ENCODE results near the gene TLCD1. TPM values are rescaled to one million over a fixed set of nuclear protein-coding genes. Genes with fewer than 3 reads are reported as not detected.

Gene TLCD1
- total RNA-seq, 2 donors from 2014 or later = 5.7 to 20.4 TPM

DNA sequence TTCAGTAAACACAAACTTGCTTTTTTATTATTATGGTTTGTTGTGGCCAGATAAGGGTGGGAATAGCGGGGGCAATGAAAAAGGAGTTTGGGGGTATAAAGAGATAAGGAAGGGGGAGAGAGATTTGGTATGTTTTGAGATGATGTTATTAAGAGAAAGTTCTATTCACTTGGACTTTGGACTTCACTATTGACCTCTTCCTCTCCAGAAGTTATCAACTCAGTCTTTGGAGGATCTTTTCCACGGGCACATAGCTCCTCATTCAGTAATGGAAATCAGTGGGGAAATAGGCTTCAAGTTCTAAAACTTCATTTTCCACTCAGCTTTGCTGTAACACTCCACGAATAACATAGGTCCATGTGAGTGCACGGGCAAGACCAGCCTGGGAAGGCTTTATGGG lies 37.6 kb downstream of the TLCD1 start:
- intact Hi-C loops (cut with DNase I) = loop anchor here (10.0 kb wide), 1 partner anchor 66 kb away; no protein-coding TSS in a partner anchor

DNA sequence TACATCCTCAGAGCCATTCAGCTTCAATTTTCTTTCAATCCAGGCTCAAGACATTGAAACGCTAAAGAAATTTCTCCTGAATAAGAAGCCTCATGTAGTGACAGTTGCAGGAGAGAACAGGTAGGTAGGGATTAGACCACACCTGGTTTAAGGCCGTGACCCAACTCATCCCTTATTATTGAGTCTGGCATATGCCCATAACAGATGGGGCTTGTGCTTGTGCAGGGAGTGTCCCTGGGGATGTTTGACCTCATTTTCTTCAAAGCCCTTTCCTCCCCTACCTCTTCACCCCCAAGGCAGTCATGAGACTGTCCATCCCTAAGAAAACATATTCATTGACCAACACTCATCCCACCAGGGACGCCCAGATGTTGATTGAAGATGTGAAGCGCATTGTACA lies 39.7 kb downstream of the TLCD1 start:
- no peak for DNase-seq
- Histone ChIP-seq H3K9ac (ENCODE audit: low read depth in 2 of 2, low read length in 2 of 2) (no peak overlapping the region), H3K36me3 (peaks cover 55% of the 10 kb centered on the region), H3K4me3 (no peak overlapping the region), H3K4me1 (no peaks in the 10 kb centered on the region), H3K9me3 (no peaks in the 10 kb centered on the region), H3K27me3 (no peaks in the 10 kb centered on the region), H3K27ac (no peak overlapping the region)
- TF ChIP-seq, protein P1, sequence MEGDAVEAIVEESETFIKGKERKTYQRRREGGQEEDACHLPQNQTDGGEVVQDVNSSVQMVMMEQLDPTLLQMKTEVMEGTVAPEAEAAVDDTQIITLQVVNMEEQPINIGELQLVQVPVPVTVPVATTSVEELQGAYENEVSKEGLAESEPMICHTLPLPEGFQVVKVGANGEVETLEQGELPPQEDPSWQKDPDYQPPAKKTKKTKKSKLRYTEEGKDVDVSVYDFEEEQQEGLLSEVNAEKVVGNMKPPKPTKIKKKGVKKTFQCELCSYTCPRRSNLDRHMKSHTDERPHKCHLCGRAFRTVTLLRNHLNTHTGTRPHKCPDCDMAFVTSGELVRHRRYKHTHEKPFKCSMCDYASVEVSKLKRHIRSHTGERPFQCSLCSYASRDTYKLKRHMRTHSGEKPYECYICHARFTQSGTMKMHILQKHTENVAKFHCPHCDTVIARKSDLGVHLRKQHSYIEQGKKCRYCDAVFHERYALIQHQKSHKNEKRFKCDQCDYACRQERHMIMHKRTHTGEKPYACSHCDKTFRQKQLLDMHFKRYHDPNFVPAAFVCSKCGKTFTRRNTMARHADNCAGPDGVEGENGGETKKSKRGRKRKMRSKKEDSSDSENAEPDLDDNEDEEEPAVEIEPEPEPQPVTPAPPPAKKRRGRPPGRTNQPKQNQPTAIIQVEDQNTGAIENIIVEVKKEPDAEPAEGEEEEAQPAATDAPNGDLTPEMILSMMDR (IDR thresholded peaks at IDR 0.05) = no peak
- intact Hi-C loops (cut with DNase I) = loop anchor here (10.0 kb wide), 1 partner anchor 69 kb away; no protein-coding TSS in a partner anchor

More for the DNA sequence above, 37.6 kb downstream of the TLCD1 start:
- H3K27ac ChIP-seq = no peak overlapping the region
- H3K9me3 ChIP-seq = no peaks in the 10 kb centered on the region
- no peaks in the 10 kb centered on the region for H3K4me1 ChIP-seq
- H3K27me3 ChIP-seq = no peaks in the 10 kb centered on the region
- TF ChIP-seq, protein P1 (IDR thresholded peaks at IDR 0.05) = no peak
- H3K4me3 ChIP-seq = no peak overlapping the region
- no peak for DNase-seq
- no peak overlapping the region for H3K9ac ChIP-seq (ENCODE audit: low read depth in 2 of 2, low read length in 2 of 2)
- H3K36me3 ChIP-seq = peaks cover 34% of the 10 kb centered on the region

DNA sequence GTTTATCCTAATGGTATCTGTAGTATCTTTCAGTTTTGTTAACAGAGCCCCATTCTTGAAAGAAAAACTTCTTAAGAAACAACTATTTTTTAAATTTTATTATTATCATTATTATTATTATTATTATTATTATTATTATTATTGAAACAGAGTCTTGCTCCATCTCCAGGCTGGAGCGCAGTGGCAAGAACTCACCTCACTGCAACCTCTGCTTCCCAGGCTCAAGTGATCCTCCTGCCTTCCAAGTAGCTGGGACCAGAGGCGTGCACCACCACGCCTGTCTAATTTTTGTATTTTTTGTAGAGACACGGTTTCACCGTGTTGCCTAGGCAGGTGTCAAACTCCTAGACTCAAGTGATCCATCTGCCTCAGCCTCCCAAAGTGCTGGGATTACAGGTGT lies 40.7 kb downstream of the TLCD1 start:
- DNase-seq = no peak
- H3K36me3 ChIP-seq = peaks cover 54% of the 10 kb centered on the region
- H3K4me3 ChIP-seq = no peak overlapping the region
- no peaks in the 10 kb centered on the region for H3K27me3 ChIP-seq
- no peak overlapping the region for H3K9ac ChIP-seq (ENCODE audit: low read depth in 2 of 2, low read length in 2 of 2)
- no peaks in the 10 kb centered on the region for H3K9me3 ChIP-seq
- no peaks in the 10 kb centered on the region for H3K4me1 ChIP-seq
- intact Hi-C loops (cut with DNase I) = loop anchor here (10.0 kb wide), 1 partner anchor 69 kb away; no protein-coding TSS in a partner anchor
- TF ChIP-seq, protein P1 (IDR thresholded peaks at IDR 0.05) = no peak
- no peak overlapping the region for H3K27ac ChIP-seq

DNA sequence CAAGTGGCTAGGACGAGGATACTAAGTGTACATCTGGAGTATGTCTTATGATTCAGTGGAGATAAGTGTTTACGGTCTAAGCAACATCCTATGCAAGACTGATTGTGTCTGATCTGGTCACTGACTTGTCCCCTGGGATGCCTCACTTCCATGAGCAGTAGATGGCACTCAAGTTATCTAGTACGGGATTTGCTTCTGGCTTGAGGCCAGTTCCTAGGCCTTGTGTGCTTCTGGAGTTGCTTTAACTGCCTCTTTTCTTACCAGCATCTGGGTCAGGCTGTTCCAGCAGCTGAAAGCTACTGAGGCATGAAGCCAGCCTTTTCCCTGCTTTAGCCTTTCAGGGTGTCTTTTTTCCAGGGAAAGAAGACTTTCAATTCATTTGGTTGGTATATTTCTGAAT lies 41.1 kb downstream of the TLCD1 start:
- intact Hi-C loops (cut with DNase I) = loop anchor here (5.0 to 10.0 kb wide), 2 partner anchors 70 to 197 kb away; no protein-coding TSS in a partner anchor
- H3K4me1 ChIP-seq = no peaks in the 10 kb centered on the region
- no peak overlapping the region for H3K27ac ChIP-seq

DNA sequence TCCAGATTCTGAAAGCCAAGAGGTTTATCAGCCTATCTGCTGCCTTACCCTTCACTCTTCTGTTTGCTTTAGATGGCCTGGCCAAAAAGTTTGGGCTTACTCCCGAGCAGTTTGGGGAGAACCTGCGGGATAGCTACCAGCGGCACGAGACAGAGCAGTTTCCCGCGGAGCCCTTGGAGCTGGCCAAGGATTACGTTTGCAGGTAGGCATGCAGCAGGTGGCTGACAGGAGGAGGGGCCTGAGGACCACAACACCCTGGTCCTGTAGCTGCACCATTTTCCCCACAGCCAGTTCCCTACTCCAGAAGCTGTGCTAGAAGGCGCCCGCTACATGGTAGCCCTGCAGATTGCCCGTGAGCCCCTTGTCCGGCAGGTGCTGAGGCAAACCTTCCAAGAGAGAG lies 43.4 kb downstream of the TLCD1 start:
- Histone ChIP-seq H3K27ac (no peak overlapping the region), H3K27me3 (no peaks in the 10 kb centered on the region), H3K9ac (ENCODE audit: low read depth in 2 of 2, low read length in 2 of 2) (no peak overlapping the region), H3K4me1 (no peaks in the 10 kb centered on the region), H3K4me3 (no peak overlapping the region), H3K36me3 (peaks cover 63% of the 10 kb centered on the region), H3K9me3 (no peaks in the 10 kb centered on the region)
- intact Hi-C loops (cut with DNase I) = loop anchor here (5.0 to 10.0 kb wide), 2 partner anchors 72 to 200 kb away; no protein-coding TSS in a partner anchor
- no peak for DNase-seq
- TF ChIP-seq, protein P1 (IDR thresholded peaks at IDR 0.05) = no peak

More for the DNA sequence above, 41.1 kb downstream of the TLCD1 start:
- no peaks in the 10 kb centered on the region for H3K27me3 ChIP-seq
- H3K9me3 ChIP-seq = no peaks in the 10 kb centered on the region
- no peak overlapping the region for H3K9ac ChIP-seq (ENCODE audit: low read depth in 2 of 2, low read length in 2 of 2)
- TF ChIP-seq, protein P1 (IDR thresholded peaks at IDR 0.05) = no peak
- no peak overlapping the region for H3K4me3 ChIP-seq
- peaks cover 54% of the 10 kb centered on the region for H3K36me3 ChIP-seq
- DNase-seq = peak; percentile 52
